ENCODE data around the gene CDADC1. TPM values are rescaled to one million over a fixed set of nuclear protein-coding genes. Genes with fewer than 3 reads are reported as not detected.

CDADC1 gene
- total RNA-seq, 1 experiment from 2014 or later = 2.5 TPM

DNA sequence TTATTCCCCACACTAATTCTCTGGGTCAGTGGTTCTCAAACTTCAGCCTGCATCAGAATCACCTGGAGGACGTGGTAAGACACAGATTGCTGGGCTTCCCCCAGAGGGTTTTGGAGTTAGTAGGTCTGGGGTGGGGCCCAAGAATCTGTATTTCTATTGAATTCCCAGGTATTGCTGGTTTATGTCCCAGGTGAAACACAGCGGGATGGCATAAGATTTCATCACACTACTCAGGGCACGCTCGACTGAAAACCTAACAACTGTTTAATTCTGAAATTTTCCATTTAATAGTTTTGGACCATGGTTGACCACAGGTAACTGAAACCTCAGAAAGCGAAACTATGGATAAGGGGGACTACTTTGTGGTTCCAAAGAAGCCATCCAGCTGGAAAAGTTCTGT is 21.1 kb upstream of the CDADC1 start:
- in situ Hi-C loops (cut with HindIII; ENCODE audit: low pct_unique_long_range_greater_than_20kb, low sequenced_read_pairs) = no loop called here
- no peak for DNase-seq (ENCODE audit: low read depth)

DNA sequence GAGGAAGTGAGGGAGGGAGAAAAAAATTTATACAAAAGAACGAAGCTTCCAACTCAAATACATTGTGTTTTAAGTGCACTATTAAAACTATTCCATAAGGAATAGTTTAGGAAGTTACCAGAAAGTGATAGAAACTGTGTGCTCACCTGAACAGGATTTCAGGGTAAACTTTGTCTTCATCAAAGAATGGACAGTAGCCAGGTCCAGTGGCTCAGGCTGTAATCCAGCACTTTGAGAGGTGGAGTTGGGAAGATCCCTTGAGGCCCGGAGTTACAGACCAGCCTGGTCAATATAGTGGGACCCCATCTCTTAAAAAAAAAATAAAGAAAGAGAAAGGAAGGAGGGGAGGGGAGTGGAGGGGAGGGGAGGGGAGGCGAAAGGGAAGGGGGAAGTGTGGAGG is 13.0 kb upstream of the CDADC1 start:
- in situ Hi-C loops (cut with HindIII; ENCODE audit: low pct_unique_long_range_greater_than_20kb, low sequenced_read_pairs) = no loop called here
- DNase-seq (ENCODE audit: low read depth) = no peak

DNA sequence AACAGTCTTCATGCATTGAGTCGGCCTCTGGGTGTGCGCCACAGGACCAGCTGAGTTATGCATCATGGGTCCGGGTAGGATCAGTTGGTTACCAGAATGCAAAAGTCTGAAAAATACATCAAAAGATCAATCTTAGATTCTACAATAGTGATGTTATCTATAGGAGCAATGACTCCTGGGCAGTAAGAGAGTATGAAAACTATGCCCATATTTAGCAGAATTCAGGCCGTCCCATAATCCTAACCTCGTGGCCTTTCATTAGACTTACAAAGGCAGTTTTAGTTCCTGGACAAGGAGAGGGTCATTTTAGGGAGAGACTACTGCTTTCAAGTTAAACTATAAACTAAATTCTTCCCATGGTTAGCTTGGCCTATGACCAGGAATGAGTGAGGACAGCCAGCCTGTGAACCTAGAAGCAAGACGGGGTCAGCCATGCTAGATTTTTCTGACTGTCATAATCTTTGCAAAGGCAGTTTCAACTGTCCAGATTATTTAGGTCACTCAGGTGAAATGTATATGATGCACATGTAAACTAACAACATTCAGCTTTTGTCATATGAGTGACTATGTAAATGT is 11.8 kb upstream of the CDADC1 start:
- no peak for DNase-seq (ENCODE audit: low read depth)
- in situ Hi-C loops (cut with HindIII; ENCODE audit: low pct_unique_long_range_greater_than_20kb, low sequenced_read_pairs) = no loop called here

DNA sequence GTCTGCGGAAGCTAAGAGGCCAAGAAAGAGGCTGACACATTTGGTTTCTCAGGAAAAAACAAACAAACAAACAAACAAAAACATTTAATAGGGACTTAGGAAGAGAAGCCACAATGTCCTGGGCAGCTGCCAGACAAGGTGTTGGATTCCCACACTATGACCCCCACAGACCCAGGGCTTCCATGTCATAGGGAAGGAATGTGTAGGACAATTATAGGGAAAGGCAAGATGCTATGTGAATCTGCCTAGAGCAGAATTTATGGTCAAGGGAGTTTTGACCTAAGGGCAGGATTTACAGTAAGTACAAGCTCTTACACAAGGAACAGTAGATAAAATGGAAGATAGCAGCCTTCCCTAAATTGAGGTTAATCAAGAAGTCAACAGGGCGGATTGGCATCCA is 9.1 kb upstream of the CDADC1 start:
- in situ Hi-C loops (cut with HindIII; ENCODE audit: low pct_unique_long_range_greater_than_20kb, low sequenced_read_pairs) = no loop called here

DNA sequence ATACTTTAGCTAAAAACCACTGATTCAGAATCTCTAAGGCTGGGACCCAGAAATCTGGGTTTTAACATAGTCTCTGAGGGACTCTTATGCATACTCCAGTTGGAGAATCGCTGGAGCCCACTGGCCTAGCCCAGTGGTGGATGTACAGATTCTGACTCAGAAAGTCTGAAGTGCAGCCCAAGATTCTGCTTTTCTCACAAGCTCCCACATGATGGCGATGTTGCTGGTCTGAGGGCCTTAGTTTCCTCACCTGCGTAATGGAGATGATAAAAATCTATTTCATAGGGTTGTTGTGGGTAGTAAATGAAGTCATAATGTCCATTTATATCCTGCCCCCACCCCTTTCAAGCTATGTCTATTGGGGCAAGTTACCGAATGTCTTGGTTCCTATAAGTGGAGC is 7.7 kb upstream of the CDADC1 start:
- in situ Hi-C loops (cut with HindIII; ENCODE audit: low pct_unique_long_range_greater_than_20kb, low sequenced_read_pairs) = no loop called here

More for the DNA sequence above, 9.1 kb upstream of the CDADC1 start:
- no peak for DNase-seq (ENCODE audit: low read depth)

DNA sequence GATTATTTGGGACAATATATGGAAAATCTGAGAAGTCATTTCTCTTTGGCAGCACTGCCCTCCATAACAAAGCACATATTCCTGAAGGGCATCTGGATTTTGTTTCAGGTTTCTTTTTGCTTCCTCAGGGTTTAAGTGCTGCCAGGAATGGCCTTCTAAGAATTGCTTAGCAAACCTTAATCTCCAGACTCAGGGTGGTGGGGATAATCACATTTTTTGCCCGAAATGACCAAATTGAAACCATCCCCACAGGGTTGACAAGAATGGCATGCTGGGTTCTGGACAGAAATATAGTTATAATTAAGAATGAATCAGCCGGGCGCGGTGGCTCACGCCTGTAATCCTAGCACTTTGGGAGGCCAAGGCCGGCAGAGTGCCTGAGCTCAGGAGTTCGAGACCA is 6.4 kb upstream of the CDADC1 start:
- no peak for DNase-seq (ENCODE audit: low read depth)
- in situ Hi-C loops (cut with HindIII; ENCODE audit: low pct_unique_long_range_greater_than_20kb, low sequenced_read_pairs) = no loop called here

More for the DNA sequence above, 7.7 kb upstream of the CDADC1 start:
- DNase-seq (ENCODE audit: low read depth) = no peak

DNA sequence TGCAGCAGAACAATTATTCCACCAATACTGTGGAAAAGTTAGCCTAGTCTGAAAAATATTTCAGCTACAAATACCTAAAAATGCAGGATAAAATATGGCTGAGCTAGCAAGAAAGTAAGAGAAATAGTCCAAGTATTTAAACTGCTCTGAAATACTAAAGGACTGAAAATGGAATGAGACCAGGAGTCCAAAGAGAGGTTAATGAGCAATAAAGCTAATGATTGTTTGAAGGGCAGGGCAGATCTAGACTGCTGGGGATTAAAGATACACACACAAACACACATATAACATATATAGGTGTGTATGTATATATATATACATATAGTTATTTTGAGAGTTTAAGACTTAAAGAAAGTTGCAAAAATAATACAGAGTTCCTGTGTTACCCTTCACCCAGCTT is 2.6 kb upstream of the CDADC1 start:
- DNase-seq (ENCODE audit: low read depth) = no peak
- in situ Hi-C loops (cut with HindIII; ENCODE audit: low pct_unique_long_range_greater_than_20kb, low sequenced_read_pairs) = no loop called here

DNA sequence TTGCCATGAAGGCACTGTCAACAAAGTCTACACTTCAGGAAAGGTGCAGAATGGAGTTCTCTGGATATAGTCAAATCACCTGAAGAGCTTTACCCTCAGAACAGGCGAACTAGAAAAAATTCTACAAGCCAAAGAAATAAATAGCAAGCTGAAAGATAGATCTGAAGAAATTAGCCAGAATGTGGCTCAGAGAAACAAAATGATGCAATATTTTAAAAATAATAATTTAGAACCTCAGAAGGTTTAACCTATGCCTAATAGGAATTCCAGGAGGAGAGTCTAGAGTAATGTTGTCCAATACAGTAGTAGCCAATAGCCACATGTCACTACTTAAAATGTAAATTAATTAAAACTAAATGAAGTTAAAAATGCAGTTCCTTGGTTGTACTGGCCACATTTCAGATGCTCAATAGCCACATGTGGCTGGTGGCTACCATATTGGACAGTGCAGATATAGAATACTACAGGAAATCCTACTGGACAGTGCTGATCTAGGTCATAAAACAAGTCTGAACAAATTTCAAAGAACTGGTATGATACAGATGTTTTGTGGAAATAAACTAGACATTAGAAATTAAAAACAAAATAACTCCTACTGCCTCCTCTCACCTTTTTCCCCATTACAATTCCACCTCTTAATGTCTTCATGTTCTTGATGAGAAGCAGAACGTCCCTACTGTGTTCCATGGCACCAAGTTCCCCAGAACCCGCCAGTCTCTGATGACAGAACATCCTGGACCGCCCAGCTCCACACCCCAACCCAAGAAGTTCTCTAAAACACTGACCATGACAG is 679 bp upstream of the CDADC1 start:
- in situ Hi-C loops (cut with HindIII; ENCODE audit: low pct_unique_long_range_greater_than_20kb, low sequenced_read_pairs) = no loop called here
- DNase-seq (ENCODE audit: low read depth) = no peak

DNA sequence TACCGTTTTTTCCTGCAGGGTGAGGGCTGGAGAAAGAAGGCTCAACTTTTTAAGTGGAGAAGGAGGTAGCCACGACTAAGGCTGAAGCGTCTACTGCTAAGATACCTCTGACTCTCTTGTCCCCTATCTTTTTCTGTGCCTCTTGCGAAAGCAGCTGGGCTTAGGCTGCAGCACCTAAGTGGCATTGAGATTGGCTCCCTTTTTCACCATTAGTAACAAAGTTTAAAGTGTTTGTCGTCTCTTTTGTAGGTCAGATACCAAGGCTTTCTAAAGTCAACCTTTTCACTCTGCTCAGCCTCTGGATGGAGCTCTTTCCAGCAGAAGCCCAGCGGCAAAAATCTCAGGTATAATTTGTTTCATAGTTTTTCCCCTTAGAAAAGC is 887 bp downstream of the CDADC1 start:
- DNase-seq (ENCODE audit: low read depth) = no peak
- in situ Hi-C loops (cut with HindIII; ENCODE audit: low pct_unique_long_range_greater_than_20kb, low sequenced_read_pairs) = no loop called here

DNA sequence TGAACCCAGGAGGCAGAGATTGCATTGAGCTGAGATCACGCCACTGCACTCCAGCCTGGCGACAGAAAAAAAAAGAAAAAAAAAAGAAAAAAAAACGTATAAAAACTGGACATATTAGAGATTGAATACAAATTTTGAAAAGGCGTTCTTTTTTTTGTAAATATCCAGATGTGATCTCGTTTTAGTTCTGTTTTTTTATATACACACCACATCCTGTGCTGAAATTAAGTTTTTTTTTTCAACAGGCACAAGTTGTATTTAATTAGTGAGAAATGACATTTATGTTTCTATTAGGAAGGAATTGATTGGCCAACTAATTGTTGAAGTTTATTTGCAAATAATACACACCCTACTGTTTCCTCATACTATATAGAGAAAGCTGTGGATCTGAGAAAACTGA is 3.6 kb downstream of the CDADC1 start:
- no peak for DNase-seq (ENCODE audit: low read depth)
- in situ Hi-C loops (cut with HindIII; ENCODE audit: low pct_unique_long_range_greater_than_20kb, low sequenced_read_pairs) = no loop called here

DNA sequence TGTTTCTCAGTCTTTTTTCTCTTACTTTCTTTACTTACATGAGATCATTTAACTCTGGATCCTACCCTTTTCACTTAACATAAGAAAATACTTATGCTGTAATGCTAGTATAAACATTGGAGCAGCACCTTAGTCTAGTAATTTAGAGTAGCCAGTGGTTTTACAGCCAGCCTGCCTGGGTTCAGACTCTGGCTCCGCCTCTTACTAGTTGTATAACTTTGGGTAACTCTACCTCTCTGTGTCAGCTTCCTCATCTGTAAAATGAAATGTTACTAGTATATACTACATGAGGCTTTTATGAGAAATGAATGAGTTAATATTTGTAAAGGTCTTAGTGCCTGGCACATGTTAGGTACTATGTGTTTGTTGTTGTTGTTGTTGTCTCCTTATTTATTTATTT is 5.6 kb downstream of the CDADC1 start:
- in situ Hi-C loops (cut with HindIII; ENCODE audit: low pct_unique_long_range_greater_than_20kb, low sequenced_read_pairs) = no loop called here

DNA sequence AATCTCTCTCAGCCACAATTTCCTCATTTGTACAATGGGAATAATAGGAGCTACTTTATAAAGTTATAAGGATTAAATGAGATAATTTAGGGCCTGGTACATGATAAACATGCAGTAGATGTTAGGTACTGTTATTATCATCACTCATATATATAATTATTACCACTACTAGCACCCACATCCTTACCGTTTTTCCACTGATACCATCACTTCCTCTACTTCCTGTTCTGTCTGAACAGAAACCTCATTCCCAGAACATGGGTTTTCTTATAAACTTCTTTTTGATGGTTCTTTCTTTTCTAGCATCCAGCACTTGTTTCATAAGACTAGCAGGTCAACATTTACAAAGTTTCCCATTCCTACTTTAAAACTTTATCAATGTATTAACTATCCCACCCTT is 6.3 kb downstream of the CDADC1 start:
- in situ Hi-C loops (cut with HindIII; ENCODE audit: low pct_unique_long_range_greater_than_20kb, low sequenced_read_pairs) = no loop called here
- no peak for DNase-seq (ENCODE audit: low read depth)

More for the DNA sequence above, 5.6 kb downstream of the CDADC1 start:
- DNase-seq (ENCODE audit: low read depth) = no peak

DNA sequence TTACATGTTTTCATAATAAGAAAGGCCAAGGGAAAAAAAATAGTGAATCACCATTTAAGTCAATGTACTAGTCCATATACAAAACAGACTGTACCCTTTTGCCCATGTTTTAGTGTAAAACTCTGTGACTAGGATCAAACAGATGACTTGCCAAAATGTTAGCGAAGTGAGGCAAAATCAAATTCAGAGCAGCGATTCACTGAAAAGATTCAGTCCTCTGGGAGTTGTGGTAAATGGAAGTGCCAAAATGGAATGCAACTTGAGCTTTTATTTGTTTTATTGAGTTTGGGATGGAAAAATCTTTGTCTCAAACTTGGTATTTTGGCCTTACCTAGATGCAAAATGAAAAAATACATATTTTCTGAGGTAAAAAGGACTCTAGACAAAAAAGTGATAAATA is 9.1 kb downstream of the CDADC1 start:
- in situ Hi-C loops (cut with HindIII; ENCODE audit: low pct_unique_long_range_greater_than_20kb, low sequenced_read_pairs) = no loop called here

DNA sequence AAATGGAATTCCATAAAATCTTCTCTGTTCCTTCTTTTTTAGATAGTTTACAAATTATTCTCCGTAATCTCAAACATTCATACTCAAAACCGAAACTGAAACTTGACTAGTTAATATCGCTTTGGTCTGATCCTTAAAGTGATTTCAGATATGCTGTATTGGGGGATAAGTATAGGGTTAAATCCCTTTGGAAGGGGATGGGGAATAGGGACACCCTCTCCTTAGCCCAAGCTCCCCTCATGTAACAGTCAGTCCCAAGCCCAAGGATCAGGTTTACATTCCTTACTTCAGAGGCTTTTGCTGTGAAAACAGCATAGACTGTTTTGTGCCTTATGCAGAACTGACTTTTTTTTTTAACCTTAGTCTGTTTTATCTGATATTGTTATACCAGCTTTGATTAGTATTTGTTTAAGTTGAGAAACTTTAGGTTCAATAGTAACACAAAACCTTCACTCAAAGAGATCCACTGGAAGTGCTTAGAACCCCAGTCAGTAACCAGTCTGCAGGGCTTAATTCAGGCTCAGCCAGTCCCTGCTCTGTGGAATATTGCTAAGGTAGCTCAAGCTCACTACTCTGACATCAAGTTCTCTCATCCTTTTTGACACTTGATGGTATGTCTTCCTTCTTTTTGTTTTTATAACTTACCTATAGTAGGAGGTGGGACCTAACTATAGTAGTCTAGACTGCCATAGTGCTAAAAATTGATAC is 10.5 kb downstream of the CDADC1 start:
- DNase-seq (ENCODE audit: low read depth) = no peak
- in situ Hi-C loops (cut with HindIII; ENCODE audit: low pct_unique_long_range_greater_than_20kb, low sequenced_read_pairs) = no loop called here

More for the DNA sequence above, 9.1 kb downstream of the CDADC1 start:
- DNase-seq (ENCODE audit: low read depth) = no peak

DNA sequence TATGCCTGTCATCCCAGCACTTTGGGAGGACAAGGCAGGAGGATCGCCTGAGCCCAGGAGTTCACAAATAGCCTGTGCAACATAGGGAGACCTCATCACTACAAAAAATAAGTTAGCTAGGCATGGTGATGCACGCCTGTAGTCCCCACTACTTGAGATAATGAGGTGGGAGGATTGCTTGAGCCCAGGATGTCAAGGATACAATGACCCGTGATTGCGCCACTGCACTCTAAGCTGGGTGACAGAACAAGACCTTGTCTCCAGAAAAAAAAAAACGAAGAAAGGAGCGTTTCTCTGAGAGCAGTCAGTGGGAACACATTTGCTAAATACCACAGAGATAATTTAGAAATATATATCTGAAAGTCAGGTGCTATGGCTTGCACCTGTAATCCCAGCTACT is 11.9 kb downstream of the CDADC1 start:
- in situ Hi-C loops (cut with HindIII; ENCODE audit: low pct_unique_long_range_greater_than_20kb, low sequenced_read_pairs) = no loop called here
- DNase-seq (ENCODE audit: low read depth) = no peak

DNA sequence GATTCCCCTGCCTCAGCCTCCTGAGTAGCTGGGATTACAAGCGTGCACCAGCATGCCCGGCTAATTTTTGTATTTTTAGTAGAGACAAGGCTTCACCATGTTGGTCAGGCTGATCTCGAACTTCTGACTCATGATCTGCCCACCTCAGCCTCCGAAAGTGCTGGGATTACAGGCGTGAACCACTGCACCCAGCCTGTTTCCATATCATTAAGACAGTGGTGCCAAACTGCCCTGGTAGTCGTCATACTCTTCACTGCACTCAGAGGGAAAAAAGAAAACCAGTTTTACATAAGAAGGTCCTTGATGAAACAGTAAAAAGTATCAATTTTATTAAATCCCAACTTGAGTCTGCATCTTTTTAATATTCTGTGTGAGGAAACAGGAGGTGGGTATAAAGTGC is 14.9 kb downstream of the CDADC1 start:
- in situ Hi-C loops (cut with HindIII; ENCODE audit: low pct_unique_long_range_greater_than_20kb, low sequenced_read_pairs) = no loop called here
- DNase-seq (ENCODE audit: low read depth) = no peak

DNA sequence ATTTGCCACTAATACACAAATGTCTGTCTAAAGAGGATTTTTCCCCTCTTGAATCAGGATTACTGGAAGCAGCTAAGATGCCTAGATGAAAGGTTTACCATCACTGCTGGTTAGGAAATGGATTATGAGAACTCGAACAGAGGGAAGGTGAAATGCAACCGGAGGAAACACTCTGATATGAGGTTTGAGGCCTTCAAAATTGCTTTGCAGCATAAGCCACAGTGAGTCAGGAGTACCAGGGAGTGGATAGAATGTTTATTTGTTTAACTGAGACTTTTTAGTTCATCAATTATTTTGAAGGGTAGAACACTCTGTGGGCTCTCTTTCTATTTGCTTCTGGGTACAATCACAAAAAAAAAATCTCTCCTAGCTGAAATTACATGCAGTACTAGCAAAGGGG is 18.1 kb downstream of the CDADC1 start:
- no peak for DNase-seq (ENCODE audit: low read depth)
- in situ Hi-C loops (cut with HindIII; ENCODE audit: low pct_unique_long_range_greater_than_20kb, low sequenced_read_pairs) = no loop called here

DNA sequence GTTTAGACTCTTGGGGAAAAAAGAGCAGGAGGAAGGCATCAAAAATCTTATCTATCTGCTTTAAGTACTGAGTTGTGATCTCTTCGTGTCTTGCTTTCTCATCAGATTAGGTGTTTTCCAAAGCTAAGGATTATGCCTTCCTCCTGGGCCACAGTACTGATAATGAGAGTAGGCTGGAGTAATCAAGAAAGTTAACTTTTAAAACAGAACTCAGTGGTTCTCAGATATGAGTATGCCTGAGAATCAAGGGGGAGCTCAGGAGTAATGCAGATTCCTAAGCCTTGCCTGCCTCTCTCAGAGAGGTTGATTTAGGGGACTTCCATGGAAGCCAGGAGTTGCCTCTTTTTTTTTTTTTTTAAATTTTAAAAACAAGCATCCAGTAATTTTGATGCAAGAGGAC is 23.5 kb downstream of the CDADC1 start:
- in situ Hi-C loops (cut with HindIII; ENCODE audit: low pct_unique_long_range_greater_than_20kb, low sequenced_read_pairs) = no loop called here
- no peak for DNase-seq (ENCODE audit: low read depth)

DNA sequence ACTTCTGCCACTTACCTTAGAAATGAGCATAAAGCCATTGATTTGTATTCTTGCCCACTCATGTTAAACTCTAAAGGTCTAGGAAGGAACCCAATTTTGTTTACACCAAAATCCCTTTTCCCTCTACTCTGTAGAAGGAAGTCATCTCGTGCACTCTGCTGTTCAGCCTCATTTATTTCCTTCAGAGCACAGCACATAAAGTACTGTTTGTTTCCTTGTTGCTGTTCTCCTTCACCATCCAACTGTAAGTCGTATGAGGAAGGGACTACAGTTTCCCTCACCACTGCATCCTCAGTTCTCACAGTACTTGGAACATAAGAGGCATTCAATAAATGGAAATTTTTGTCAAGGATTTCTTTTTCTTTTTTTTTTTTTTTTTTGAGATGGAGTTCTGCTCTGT is 24.6 kb downstream of the CDADC1 start:
- in situ Hi-C loops (cut with HindIII; ENCODE audit: low pct_unique_long_range_greater_than_20kb, low sequenced_read_pairs) = no loop called here

DNA sequence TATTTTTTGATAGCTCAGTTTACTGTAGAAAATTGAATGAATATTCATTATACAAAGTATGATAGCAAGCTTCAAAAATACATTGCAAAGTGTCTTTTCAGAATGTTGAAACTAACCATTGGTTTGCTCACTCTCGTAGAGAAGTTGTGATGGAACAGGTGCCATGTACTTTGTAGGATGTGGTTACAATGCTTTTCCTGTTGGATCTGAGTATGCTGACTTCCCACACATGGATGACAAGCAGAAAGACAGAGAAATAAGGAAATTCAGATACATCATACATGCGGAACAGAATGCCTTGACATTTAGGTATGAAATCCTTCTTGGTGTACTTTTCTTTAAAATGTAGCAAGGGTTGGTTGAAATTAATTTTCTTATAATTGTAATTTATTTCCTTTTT is 30.5 kb downstream of the CDADC1 start:
- in situ Hi-C loops (cut with HindIII; ENCODE audit: low pct_unique_long_range_greater_than_20kb, low sequenced_read_pairs) = no loop called here
- no peak for DNase-seq (ENCODE audit: low read depth)

More for the DNA sequence above, 24.6 kb downstream of the CDADC1 start:
- DNase-seq (ENCODE audit: low read depth) = no peak
